GM12892 (cell line): Measurements from ENCODE around the gene SLC5A6.
"Not testable (repeated sequence)": the region's sequence is repeated elsewhere in the genome, so short reads cannot be mapped to it uniquely, and the experiment has no call there.

ENCODE experiments used
- DNase-seq: peaks from one replicate; pipeline ENCODE4 v3.0.0; 2011; ENCODE audit not compliant: insufficient read length
- FAIRE-seq: peaks from 2 replicates; lab custom pipeline; 2011; peaks lifted over from hg19 to GRCh38; lab: Jason Lieb, UNC
- POLR2A ChIP-seq: IDR thresholded peaks from 2 replicates; pipeline ENCODE4 v1.6.1; 2011; ENCODE audit warnings: low read depth, low read length, control low read depth
- POLR2AphosphoS5 ChIP-seq: IDR thresholded peaks from 2 replicates; pipeline ENCODE4 v1.6.1; 2011; ENCODE audit warnings: low read depth, low read length, control low read depth
- TAF1 ChIP-seq: IDR thresholded peaks from 2 replicates; pipeline ENCODE4 v1.6.1; 2011; ENCODE audit warnings: low read depth, mild to moderate bottlenecking, control low read depth, low read length, borderline replicate concordance

Gene SLC5A6

DNA sequence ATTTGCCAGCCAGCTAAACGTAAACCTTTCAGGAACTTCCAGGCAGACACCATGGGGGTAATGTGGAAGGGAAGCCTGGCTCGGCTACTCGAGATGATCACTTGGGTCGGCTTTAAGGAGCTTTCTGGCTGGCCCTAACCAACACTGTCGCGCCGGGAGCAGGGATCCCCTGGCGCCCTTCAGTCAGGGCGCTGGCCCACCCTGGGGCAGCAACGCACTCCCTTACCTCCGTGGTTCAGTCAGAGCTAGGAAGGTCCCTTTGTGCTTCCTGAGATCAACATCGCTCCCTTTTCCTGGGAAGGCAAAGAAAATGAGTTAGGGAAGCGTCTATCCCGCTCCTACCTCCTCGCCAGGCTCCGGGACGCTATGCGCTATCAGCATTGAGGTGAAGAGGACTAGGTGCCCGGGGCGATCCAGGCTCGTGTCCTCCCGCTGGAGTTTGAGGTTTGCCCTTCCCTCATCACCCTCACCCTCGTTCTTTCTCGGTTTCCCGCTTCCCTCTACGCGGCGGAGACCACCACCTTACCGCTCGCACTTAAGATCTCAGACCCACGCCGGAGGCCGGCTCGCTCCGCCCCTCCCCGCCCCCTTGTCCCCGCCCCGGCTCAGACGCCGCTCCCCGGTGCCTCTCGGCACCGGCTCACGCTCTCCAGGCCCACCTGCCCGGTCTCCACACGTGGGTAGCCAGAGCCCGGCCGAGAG lies 676 bp downstream of the SLC5A6 start:
- TF ChIP-seq POLR2AphosphoS5 (no peak), POLR2A (no peak), TAF1 (no peak)
- DNase-seq, result no peak
- peak; percentile 21 for FAIRE-seq

DNA sequence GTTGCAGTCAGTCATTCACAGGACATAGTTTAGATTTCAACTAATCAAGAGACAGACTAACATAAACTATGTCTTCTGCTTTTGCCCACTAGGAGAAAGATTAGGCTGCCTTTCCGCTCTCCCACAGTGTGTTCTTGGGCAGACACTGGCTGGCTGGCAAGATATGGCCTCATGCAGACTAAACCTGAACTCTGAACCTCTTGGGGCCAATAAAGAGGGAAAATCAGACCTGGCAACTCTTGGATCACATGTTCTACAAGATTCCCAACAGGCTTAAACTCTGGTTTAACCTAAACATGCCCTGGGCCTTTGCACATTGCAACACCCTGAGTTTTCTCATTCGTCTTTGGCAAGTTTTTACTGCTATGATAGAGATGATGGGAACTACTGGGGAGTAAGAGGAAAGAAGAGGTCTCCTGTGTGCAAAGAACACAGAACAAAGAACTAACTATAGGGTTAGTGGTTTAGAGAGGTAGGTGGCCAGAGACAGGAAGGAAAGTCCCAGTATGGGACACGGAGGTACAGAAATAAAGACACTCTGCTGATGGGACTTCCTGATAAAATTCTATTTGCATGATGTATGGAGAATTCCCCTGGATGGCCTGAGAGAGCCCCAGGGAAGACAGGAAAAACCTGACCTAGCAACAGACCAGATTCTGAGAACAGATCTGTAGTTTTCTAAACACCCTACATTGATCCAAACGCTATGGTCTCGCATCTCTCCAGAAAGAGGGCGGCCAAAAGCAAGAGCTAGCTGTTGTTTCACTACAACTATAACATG lies 2.3 kb downstream of the SLC5A6 start:
- DNase-seq (no peak), FAIRE-seq (no peak)
- TF ChIP-seq TAF1, result no peak
- TF ChIP-seq POLR2AphosphoS5, result no peak
- TF ChIP-seq POLR2A, result no peak

DNA sequence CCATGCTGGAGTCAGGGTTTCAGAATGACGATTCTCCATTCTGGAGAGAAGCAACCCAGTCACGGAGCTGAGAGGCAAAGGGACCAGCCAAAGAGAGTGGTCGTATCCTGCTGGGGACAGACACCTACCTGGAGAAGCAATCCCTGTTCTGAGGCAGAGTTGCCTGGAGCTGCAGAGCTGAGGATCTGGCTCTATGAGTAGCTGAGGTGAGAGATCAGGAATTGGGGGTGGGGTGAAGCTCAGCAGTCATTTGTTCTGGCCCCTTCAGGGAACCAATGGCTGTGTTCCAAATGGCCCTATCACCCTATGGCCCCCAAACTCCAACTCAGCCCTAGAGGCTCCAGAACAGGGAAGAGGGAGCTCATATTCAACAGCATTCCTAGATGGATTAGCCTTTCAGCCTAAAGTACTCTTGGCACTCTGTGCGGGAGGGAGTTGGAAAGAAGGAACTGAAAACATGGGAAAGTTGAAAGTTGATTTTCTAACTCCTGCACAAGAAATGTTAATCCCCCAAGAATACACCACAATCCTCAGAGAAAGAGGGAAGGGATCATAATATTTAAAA lies 3.5 kb downstream of the SLC5A6 start:
- TF ChIP-seq POLR2A (no peak), POLR2AphosphoS5 (no peak), TAF1 (no peak)
- DNase-seq, result no peak
- no peak for FAIRE-seq

DNA sequence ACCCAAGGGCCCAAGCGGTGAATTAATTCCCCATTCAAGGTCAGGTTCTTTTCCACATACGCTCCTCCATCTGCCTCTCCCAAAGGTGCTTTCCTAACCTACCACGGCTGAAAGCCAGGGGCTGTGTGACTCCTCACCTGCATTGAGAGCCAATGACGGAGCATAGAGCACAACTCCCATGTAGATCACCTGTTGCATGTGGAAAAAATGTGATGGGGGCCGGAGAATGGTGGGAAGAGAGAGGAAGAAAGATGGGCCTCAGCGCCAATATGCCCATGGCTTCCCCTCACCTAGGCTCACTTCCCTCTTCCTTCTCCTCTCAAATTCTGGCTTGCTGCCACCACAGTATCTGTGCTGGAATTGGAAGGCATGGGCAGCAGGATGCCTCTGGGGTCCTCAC lies 5.7 kb downstream of the SLC5A6 start:
- TF ChIP-seq TAF1, result no peak
- TF ChIP-seq POLR2A, result no peak
- no peak for TF ChIP-seq POLR2AphosphoS5
- DNase-seq (no peak), FAIRE-seq (no peak)

DNA sequence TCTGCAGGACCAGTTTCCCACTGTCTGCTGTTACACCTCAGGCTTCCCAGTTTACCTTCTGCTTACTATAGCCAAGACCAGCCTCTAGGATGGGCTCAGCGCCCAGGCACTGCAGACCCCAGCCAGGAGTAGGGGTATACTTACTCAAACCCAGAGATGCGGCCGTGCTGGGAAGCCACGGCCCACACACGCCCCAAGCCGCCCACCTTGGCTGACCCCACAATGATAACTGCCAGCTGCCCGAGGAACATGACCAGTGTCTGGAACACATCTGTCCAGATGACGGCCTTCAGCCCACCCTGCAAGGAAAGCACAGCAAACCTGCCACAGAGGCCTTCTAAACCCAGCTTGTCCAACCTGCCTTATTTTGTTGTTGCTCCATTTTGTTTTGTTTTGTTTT lies 6.9 kb downstream of the SLC5A6 start:
- no peak for FAIRE-seq
- no peak for DNase-seq
- TF ChIP-seq POLR2A, result no peak
- TF ChIP-seq TAF1, result no peak
- no peak for TF ChIP-seq POLR2AphosphoS5

DNA sequence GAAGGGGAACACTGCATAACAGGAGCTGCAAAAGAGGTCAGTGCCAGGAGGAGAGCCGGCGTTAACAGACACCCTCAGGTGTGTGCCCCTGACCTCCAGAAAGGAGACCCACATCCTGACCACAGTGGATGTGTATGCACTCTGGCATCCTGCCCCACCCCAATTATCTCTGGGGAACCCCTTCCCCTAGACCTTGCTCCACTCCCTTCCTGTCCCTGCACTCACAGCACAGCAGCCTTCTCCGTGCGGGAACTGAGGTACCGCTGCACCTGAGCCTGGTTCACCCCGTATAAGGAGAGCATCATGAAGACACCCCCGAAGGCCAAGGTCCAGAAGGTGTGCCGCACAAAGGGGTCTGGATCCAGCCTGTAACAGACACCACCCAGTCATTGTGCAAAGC lies 7.5 kb downstream of the SLC5A6 start:
- TF ChIP-seq POLR2AphosphoS5, result no peak
- TF ChIP-seq POLR2A, result no peak
- FAIRE-seq, result no peak

DNA sequence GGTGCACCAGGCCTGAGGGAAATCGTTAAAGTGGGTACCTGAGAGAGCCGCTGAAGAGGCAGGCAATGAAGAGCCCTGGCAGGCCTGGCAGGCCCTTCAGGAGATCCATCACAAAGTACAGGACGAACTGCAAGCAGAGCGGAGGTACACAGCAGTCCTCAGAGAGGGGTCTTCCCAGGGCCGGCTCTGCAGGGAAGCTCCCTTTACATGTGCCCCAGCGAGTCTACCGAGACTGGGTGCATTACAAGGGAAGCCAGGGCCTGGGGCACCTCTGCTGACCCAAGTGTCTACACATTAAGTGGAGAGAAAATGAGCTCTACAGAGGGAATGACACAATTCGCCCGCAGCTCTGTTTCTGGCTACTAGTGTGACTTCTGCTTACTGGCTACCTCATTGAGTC lies 8.3 kb downstream of the SLC5A6 start:
- TF ChIP-seq POLR2AphosphoS5 (no peak), TAF1 (no peak), POLR2A (no peak)
- DNase-seq, result no peak
- FAIRE-seq, result no peak

More for the DNA sequence above, 7.5 kb downstream of the SLC5A6 start:
- no peak for DNase-seq

DNA sequence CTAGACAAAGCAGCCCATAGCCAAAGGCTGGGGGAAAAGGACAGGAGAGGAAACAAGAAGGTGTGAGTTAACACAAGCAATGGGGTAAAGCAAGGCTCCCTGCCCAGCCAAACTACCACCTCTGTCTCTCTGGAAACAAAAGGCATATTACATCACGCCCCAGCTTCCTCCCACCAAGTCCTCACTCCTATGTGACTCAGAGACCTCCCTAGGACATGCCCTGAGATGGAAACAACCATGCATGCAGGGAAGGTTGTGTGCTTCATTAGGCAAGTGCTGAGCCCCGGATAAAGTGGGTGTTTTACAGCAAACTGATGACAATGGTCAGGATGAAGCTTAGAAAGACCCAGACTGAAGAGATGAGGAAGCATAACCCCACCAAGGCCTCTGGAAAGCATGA lies 9.2 kb downstream of the SLC5A6 start:
- TF ChIP-seq TAF1 (no peak), POLR2A (no peak), POLR2AphosphoS5 (no peak)
- FAIRE-seq (no peak), DNase-seq (no peak)

DNA sequence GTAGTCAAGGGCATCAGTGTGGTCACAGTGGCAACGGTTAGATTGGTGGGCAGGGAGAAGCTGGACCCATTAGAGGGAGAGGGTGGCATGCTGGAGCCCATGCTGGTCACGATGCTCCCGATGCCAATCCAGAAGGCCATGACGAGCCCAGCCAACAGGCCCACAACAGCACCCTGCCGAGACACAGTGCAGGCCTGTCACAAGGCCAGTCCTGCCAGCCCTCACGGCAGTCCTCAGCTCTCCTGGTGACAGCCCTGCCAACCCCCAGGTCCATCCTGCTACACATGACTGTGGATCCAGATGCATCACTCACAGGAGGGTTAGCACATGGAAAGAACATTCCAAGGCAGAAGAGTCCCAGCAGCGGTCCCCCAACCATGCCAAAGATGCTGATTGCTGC lies 10.4 kb downstream of the SLC5A6 start:
- DNase-seq, result no peak
- no peak for FAIRE-seq
- TF ChIP-seq POLR2AphosphoS5 (no peak), POLR2A (no peak), TAF1 (no peak)

DNA sequence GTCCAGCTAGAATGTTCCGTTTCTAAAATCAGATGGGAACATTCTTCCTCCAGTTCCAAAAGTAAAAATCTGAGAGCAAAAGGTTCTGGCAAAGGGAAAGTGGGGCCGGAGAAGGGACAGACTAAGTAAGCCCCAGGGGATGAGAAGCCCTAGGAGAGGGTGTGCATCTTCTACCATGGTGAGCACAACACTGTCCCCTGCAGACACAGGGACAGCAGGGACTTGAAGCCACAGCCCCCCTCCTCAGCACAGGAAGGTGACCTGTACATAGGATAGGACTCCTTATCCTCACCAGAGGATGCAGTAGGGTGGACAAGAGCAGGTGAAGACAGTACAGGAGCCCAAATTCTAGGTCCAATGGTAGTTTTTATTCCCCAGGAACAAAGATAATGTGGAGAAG lies 12.8 kb downstream of the SLC5A6 start:
- no peak for DNase-seq
- no peak for FAIRE-seq
- TF ChIP-seq POLR2AphosphoS5 (0 out of 2 replicates have a peak, but pooled peaks have one; percentile 56), POLR2A (no peak; the same call in none of the 2 replicates), TAF1 (no peak)

DNA sequence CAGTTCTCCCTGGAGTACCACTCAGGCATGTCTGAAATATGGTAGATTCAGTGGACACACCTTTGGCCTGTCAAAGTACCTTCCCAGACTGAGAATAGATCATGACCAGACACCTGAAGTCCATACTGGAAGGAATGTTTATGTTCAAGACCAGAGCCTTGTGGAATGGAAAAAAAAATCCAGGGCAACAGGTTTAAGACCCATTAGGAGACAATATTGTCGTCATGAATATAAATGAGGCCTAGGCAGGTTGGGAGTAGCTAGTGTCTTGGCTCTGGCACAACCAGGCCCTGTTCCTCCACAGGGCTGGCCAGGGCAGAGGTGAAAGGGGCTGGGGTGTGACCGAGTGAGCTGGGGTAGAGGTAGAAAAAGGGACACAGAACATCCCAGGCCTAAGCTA lies 13.4 kb downstream of the SLC5A6 start:
- no peak for DNase-seq
- TF ChIP-seq TAF1, result no peak
- TF ChIP-seq POLR2A, result no peak
- TF ChIP-seq POLR2AphosphoS5, result no peak
- FAIRE-seq, result no peak

DNA sequence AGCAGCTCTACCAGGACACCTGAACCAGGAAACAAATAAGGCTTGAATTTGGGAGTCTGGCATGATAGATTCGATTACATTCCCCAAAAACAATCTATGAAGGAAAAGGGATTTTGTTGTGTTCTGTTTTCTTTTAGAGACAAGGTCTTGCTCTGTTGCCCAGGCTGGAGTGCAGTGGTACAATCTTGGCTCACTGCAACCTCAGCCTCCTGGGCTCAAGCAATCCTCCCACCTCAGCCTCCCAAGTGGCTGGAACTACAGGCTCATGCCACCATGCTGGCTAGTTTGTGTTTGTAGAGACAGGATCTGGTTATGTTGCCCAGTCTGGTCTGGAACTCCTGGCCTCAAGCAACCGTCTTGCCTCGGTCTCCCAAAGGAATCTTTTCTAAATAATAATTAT lies 14.0 kb downstream of the SLC5A6 start:
- not testable (repeated sequence) for DNase-seq, FAIRE-seq

DNA sequence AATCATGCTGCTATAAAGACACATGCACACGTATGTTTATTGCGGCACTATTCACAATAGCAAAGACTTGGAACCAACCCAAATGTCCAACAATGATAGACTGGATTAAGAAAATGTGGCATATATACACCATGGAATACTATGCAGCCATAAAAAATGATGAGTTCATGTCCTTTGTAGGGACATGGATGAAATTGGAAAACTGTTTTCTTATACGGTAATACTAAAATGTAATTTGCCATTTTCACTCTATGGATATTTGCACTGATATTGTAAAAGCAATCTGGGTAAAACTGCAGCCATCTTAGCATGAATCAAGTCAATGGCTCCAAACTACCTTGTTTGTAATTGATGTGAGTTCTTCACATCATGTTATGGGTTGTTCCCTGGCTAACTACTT lies 16.3 kb downstream of the SLC5A6 start:
- not testable (repeated sequence) for DNase-seq, FAIRE-seq
